ENCODE data around the gene ARL5B. TPM values are rescaled to one million over a fixed set of nuclear protein-coding genes. Genes with fewer than 3 reads are reported as not detected.

ARL5B gene
- polyA plus RNA-seq, 1 experiment = 2.7 TPM

DNA sequence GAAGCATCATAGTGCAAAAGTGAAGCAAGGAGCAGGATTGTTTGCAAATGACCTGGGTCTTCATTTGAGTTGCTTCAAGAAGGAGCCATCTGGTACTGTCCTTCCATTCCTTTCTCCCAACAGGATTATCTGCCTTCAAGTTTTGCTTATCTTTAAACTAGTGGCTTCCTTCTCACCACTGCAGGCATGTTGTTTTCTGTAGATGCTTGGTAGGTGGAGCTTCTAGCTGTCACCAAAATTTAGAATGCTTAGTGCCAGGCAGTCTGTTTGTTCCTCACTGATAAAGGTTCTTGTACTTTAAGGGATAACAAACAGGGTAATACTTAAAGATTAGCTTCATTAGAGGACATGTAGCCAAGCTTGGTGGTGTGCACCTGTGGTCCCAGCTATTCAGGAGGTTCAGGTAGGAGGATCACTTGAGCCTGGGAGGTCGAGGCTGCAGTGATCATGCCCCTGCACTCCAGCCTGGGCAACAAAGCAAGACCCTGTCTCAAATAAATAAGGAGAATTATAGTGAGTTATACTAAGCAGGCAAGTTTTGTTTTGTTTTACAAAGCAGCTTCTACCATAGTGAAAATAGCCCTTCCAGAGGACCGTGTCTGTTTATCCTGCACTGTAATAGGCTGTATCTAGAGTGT is 5.7 kb downstream of the ARL5B start:
- no peak for DNase-seq (ENCODE audit: low read depth)
- CTCF ChIA-PET = no interaction called here
- no peaks in the 10 kb centered on the region for H3K27me3 ChIP-seq (ENCODE audit: control insufficient read depth, insufficient read depth, low read length)
- POLR2A ChIA-PET = no interaction called here
- H3K36me3 ChIP-seq (ENCODE audit: control insufficient read depth, insufficient read depth, low read length) = no peaks in the 10 kb centered on the region
- TF ChIP-seq, protein P1, sequence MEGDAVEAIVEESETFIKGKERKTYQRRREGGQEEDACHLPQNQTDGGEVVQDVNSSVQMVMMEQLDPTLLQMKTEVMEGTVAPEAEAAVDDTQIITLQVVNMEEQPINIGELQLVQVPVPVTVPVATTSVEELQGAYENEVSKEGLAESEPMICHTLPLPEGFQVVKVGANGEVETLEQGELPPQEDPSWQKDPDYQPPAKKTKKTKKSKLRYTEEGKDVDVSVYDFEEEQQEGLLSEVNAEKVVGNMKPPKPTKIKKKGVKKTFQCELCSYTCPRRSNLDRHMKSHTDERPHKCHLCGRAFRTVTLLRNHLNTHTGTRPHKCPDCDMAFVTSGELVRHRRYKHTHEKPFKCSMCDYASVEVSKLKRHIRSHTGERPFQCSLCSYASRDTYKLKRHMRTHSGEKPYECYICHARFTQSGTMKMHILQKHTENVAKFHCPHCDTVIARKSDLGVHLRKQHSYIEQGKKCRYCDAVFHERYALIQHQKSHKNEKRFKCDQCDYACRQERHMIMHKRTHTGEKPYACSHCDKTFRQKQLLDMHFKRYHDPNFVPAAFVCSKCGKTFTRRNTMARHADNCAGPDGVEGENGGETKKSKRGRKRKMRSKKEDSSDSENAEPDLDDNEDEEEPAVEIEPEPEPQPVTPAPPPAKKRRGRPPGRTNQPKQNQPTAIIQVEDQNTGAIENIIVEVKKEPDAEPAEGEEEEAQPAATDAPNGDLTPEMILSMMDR (IDR thresholded peaks at IDR 0.05; ENCODE audit: insufficient read depth, low read depth, low read length) = no peak
- no peak overlapping the region for H3K4me3 ChIP-seq (ENCODE audit: low read depth, low read length)

GRCh38 chr10:18665815-18666558 is 6.8 kb downstream of the ARL5B start:
- TF ChIP-seq, protein P1 (IDR thresholded peaks at IDR 0.05; ENCODE audit: insufficient read depth, low read depth, low read length) = no peak
- POLR2A ChIA-PET = no interaction called here
- no peak for DNase-seq (ENCODE audit: low read depth)
- no peak overlapping the region for H3K4me3 ChIP-seq (ENCODE audit: low read depth, low read length)
- H3K36me3 ChIP-seq (ENCODE audit: control insufficient read depth, insufficient read depth, low read length) = no peaks in the 10 kb centered on the region
- CTCF ChIA-PET = no interaction called here
- H3K27me3 ChIP-seq (ENCODE audit: control insufficient read depth, insufficient read depth, low read length) = no peaks in the 10 kb centered on the region

DNA sequence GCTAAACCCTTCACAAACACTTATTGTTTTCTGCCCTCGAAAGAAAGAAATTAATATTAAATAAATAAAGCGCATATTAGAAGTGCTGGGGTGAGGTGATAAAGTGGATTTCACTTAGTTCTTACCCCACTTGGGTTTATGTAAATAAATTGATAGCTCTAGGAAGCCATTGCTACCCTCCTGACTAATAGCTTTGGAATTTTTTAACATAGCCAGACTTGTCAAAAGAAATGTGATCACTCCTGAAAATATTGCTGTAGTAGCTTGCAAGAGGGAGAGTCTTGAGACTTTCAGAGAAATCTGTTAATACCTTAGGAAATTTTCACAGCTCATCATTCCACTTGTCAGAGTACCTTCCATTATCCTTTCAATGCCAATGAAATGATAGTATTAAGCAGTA is 7.6 kb downstream of the ARL5B start:
- no peaks in the 10 kb centered on the region for H3K27me3 ChIP-seq (ENCODE audit: control insufficient read depth, insufficient read depth, low read length)
- CTCF ChIA-PET = interaction anchor here (1.3 kb wide), 2 partner anchors 9 to 13 kb away, joined by 3 to 4 read pairs; no protein-coding TSS in a partner anchor
- TF ChIP-seq, protein P1 (IDR thresholded peaks at IDR 0.05; ENCODE audit: insufficient read depth, low read depth, low read length) = no peak
- POLR2A ChIA-PET = no interaction called here
- H3K36me3 ChIP-seq (ENCODE audit: control insufficient read depth, insufficient read depth, low read length) = peaks cover 4% of the 10 kb centered on the region; the same call in 1 of the 2 replicates
- no peak overlapping the region for H3K4me3 ChIP-seq (ENCODE audit: low read depth, low read length)
- DNase-seq (ENCODE audit: low read depth) = no peak

DNA sequence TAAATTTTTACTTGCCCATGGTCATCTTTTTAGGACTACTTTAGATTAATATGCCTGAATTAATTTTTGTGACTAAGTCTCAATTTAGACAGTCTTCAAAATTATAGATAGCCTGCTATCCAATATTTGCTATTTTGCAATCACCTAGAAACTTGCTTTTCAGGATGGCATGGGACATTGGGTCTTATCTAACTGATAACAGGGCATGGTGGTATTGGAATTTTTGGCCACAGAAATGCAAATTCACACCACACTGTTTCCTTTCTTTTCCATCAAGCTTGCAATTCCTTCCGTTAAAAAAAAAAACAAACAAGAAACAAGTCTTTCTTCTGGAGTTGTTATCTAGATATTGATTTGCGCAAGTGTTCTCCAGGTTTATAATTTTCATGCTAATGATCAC is 8.8 kb downstream of the ARL5B start:
- CTCF ChIA-PET = no interaction called here
- Histone ChIP-seq H3K4me3 (ENCODE audit: low read depth, low read length) (no peak overlapping the region), H3K27me3 (ENCODE audit: control insufficient read depth, insufficient read depth, low read length) (no peaks in the 10 kb centered on the region), H3K36me3 (ENCODE audit: control insufficient read depth, insufficient read depth, low read length) (peaks cover 6% of the 10 kb centered on the region; the same call in 1 of the 2 replicates)
- TF ChIP-seq, protein P1 (IDR thresholded peaks at IDR 0.05; ENCODE audit: insufficient read depth, low read depth, low read length) = no peak
- DNase-seq (ENCODE audit: low read depth) = no peak
- POLR2A ChIA-PET = no interaction called here

DNA sequence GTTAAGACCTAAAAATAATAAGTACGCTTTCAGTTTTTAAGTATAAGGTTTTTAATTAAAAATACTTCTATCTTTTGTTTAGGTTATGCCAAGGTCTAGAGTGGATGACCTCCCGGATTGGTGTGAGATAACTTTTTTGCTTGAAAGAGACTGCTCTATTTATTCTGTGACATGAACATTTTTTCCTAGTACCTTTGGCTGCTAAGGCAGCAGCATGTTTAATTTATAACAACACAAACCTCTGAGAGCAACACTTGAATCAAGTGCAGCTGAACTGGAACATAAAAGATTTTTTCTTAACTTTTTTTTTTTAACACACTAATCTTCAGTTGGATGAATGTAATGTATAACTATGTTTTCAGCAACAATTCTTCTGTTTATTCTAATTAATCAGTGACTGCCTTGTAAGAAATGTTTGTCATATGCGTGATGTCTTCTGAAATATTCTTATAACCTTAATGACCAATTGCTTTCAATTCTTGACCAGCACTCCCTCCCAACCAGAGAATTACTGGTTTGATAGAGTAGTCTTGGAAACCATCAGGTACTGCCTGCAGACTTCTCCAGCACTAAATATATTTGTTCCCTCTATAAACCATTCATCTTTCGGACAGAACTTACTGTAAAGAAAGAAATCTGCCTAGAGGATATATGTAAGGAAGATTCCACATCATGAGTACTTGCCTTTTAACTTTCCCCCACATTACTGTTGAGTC is 16.0 kb downstream of the ARL5B start:
- ChIA-PET CTCF (interaction anchor here (0.7 to 1.3 kb wide), 3 partner anchors 8 to 194 kb away, joined by 3 read pairs; no protein-coding TSS in a partner anchor), POLR2A (no interaction called here)
- TF ChIP-seq, protein P1 (IDR thresholded peaks at IDR 0.05; ENCODE audit: insufficient read depth, low read depth, low read length) = no peak
- Histone ChIP-seq H3K27me3 (ENCODE audit: control insufficient read depth, insufficient read depth, low read length) (no peaks in the 10 kb centered on the region), H3K36me3 (ENCODE audit: control insufficient read depth, insufficient read depth, low read length) (peaks cover 7% of the 10 kb centered on the region), H3K4me3 (ENCODE audit: low read depth, low read length) (no peak overlapping the region)
- no peak for DNase-seq (ENCODE audit: low read depth)
